T-cell (primary cell): Measurements from ENCODE around the gene G2E3. TPM values are rescaled to one million over a fixed set of nuclear protein-coding genes. Genes with fewer than 3 reads are reported as not detected.

Experiments
- ATAC-seq, 4 experiments: fragments of 200-7000 bp in 3 of 4; fragments of 150-1000 bp in 1 of 4; cut with Tn5 transposase; replicated peaks in 1 of 4; 1 replicate in 3 of 4; 2 replicates in 1 of 4; pipeline ENCODE4 v1.10.0; 2021; ENCODE audit warnings: moderate library complexity in 3 of 4, mild to moderate bottlenecking in 2 of 4, moderate number of reproducible peaks in 1 of 4
- CTCF ChIA-PET, 2 donors: fragments of 300-600 bp; sonication (Branson Sonifier 250); formaldehyde crosslinking; loops; one replicate each; lab custom pipeline; 2022; ENCODE audit warnings: antibody characterized with exemption in 2 of 2; lab: Charles Lee
- POLR2A ChIA-PET, 2 donors: fragments of 300-600 bp; sonication (Branson Sonifier 250); formaldehyde crosslinking; loops; one replicate each; lab custom pipeline; 2022; ENCODE audit warnings: antibody characterized with exemption in 2 of 2; lab: Charles Lee
- DNase-seq, 35 experiments: peaks; one replicate each; pipeline versions ENCODE4 v3.0.0 to v3.0.0-alpha.2; 2013 to 2023
- H3K27ac ChIP-seq: one replicate; pipeline ENCODE4 v1.5.1; 2013; ENCODE audit warnings: low read length
- H3K27me3 ChIP-seq, 2 experiments: replicated peaks in 1 of 2; 1 replicate in 1 of 2; 2 replicates in 1 of 2; pipeline versions ENCODE4 v1.6.1 to v1.7.0; 2013; ENCODE audit warnings: low read length in 1 of 2, mixed read lengths in 1 of 2; ENCODE audit not compliant: control insufficient read depth in 2 of 2, insufficient read depth in 2 of 2; ENCODE audit errors: extremely low read depth in 1 of 2
- H3K36me3 ChIP-seq, 2 donors: 1 replicate in 1 of 2; 2 replicates in 1 of 2; pipeline versions ENCODE4 v1.6.1 to v1.7.0; 2013; ENCODE audit warnings: low read length in 1 of 2; ENCODE audit not compliant: control insufficient read depth in 2 of 2, insufficient read depth in 1 of 2; ENCODE audit errors: extremely low read depth in 1 of 2
- H3K4me1 ChIP-seq, 2 experiments: 1 replicate in 1 of 2; 2 replicates in 1 of 2; pipeline versions ENCODE4 v1.6.1 to v1.7.0; 2013; ENCODE audit warnings: low read length in 2 of 2, mixed read lengths in 1 of 2; ENCODE audit not compliant: insufficient read depth in 2 of 2, control insufficient read depth in 1 of 2; ENCODE audit errors: extremely low read depth in 1 of 2
- H3K4me3 ChIP-seq, 2 donors: 1 replicate in 1 of 2; 2 replicates in 1 of 2; pipeline versions ENCODE4 v1.5.1 to v1.7.0; 2013; ENCODE audit warnings: mild to moderate bottlenecking in 2 of 2, low read length in 1 of 2, moderate library complexity in 1 of 2; ENCODE audit not compliant: control insufficient read depth in 1 of 2; ENCODE audit errors: extremely low read depth in 1 of 2
- H3K9me3 ChIP-seq: 2 replicates; pipeline ENCODE4 v1.7.0; 2013
- H3K27ac Mint-ChIP-seq, 2 donors: one replicate each; pipeline ENCODE4 v1.8.0; 2020 to 2021; ENCODE audit warnings: mild to moderate bottlenecking in 2 of 2, mixed read lengths in 2 of 2
- H3K27me3 Mint-ChIP-seq, 2 donors: one replicate each; pipeline ENCODE4 v1.8.0; 2021 to 2022; ENCODE audit warnings: mixed read lengths in 2 of 2
- H3K36me3 Mint-ChIP-seq: one replicate; pipeline ENCODE4 v1.8.0; 2021; ENCODE audit warnings: mixed read lengths
- H3K4me1 Mint-ChIP-seq, 3 donors: one replicate each; pipeline ENCODE4 v1.8.0; 2020 to 2022; ENCODE audit warnings: mixed read lengths in 3 of 3, mild to moderate bottlenecking in 1 of 3
- H3K4me3 Mint-ChIP-seq, 3 donors: one replicate each; pipeline ENCODE4 v1.8.0; 2020 to 2022; ENCODE audit warnings: mild to moderate bottlenecking in 3 of 3, mixed read lengths in 3 of 3, moderate library complexity in 3 of 3
- H3K9me3 Mint-ChIP-seq, 3 donors: one replicate each; pipeline ENCODE4 v1.8.0; 2020 to 2022; ENCODE audit warnings: mixed read lengths in 3 of 3
- WGBS: methylation state at CpG from one replicate; pipeline ENCODE4 v1.1.5; 2013; ENCODE audit warnings: missing lambda C conversion rate; ENCODE audit not compliant: insufficient coverage; 5-methylcytosine and 5-hydroxymethylcytosine counted together
- total RNA-seq, 35 experiments: library from RNA in 6 of 35; stranded (reverse) in 6 of 35; fragments of 120-200 nt in 1 of 35; gene quantifications; one replicate each; pipeline versions ENCODE4 v1.2.1 to v1.2.4 and lab custom pipeline; 2013 to 2026

Gene G2E3
- total RNA-seq, 5 donors from 2014 or later (not counting 1 experiment from before 2014, with no cell fraction given), result 21.7 to 28.2 (median 24.1) TPM

DNA sequence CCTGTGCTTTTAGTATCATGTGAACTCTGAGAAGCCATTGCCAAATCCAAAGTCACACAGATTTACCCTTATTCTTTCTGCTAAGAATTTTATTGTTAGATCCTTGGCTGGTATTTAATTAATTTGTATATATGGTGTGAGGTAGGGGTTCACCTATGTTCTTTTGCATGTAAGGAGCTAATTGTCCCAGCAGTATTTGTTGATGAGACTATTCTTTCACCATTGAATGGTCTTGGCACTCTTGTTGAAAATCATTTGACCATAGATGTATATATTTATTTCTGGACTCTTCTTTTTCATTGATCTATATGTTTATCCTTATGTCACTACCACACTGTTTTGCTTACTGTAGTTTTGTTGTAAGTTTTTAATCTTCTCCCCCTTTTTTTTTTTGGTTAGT is 26.2 kb downstream of the G2E3 start:
- ATAC-seq (no peak), DNase-seq (no peak)
- Histone ChIP-seq H3K27me3 (no peaks in the 10 kb centered on the region), H3K4me1 (peaks cover 0 to 1% of the 10 kb centered on the region in 2 experiments), H3K27ac (no peak overlapping the region), H3K4me3 (no peak overlapping the region), H3K36me3 (peaks cover 0 to 18% of the 10 kb centered on the region in 2 donors), H3K9me3 (no peaks in the 10 kb centered on the region)
- Mint-ChIP-seq H3K4me1 (peaks cover 33 to 43% (median 35%) of the 10 kb centered on the region in 3 donors), H3K9me3 (peaks cover 8 to 21% (median 13%) of the 10 kb centered on the region in 3 donors), H3K27ac (no peak overlapping the region), H3K27me3 (no peaks in the 10 kb centered on the region), H3K4me3 (no peak overlapping the region), H3K36me3 (peaks cover 57% of the 10 kb centered on the region)
- ChIA-PET CTCF (no interaction called here), POLR2A (interaction anchor here in 1 of 2 donors (0.9 kb wide), 1 partner anchor 19 kb away, joined by 3 read pairs; no protein-coding TSS in a partner anchor)

DNA sequence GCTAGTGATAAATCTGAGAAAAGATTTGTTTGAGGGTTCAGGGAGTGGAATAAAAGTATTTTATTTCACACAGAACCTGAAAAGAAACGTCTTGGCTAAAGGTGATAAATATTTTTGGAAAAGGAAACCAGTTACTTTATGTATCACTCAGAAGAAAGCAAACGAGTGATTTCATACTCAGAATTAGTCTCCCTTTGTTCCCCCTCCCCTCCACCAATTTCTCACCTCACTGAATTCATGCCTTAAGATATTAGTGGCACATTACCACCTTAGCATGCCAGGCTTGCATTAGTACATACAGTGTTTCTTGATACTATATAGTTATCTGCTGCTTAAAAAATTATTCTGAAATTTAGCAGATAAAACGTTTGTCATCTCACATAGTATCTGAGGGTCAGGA is 28.2 kb downstream of the G2E3 start:
- Mint-ChIP-seq H3K36me3 (peaks cover 64% of the 10 kb centered on the region), H3K27me3 (no peaks in the 10 kb centered on the region), H3K9me3 (peaks cover 8 to 21% (median 13%) of the 10 kb centered on the region in 3 donors), H3K4me1 (peaks cover 28 to 44% (median 28%) of the 10 kb centered on the region in 3 donors), H3K27ac (no peak overlapping the region), H3K4me3 (no peak overlapping the region)
- ChIA-PET CTCF (no interaction called here), POLR2A (no interaction called here)
- Histone ChIP-seq H3K9me3 (no peaks in the 10 kb centered on the region), H3K4me3 (no peak overlapping the region), H3K27ac (no peak overlapping the region), H3K27me3 (no peaks in the 10 kb centered on the region), H3K4me1 (no peaks in the 10 kb centered on the region), H3K36me3 (peaks cover 0 to 32% of the 10 kb centered on the region in 2 donors)
- ATAC-seq (no peak), DNase-seq (no peak)
- WGBS, result no CpG with 5 or more reads among the region's 3 CpGs

DNA sequence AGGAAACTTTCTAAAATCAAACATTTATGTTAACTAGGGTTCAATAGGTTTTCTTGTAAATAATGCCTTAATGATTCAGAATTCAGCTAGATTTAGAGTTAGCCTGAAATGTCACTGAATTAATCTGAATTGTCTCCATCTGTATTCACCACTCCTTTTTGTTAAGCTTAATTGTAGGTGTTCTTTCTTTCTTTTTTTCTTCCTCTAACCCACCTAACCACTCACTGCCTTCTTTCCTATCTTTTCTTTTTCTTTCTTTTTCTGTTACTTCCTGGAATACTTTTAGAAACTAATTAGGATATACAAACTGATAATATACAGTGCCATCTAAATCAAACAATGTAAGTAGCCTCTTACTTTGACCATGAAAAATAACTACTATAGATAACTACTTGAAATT is 29.9 kb downstream of the G2E3 start:
- Histone ChIP-seq H3K4me1 (no peaks in the 10 kb centered on the region), H3K4me3 (no peak overlapping the region), H3K9me3 (no peaks in the 10 kb centered on the region), H3K27me3 (no peaks in the 10 kb centered on the region), H3K36me3 (peaks cover 0 to 33% of the 10 kb centered on the region in 2 donors), H3K27ac (no peak overlapping the region)
- ATAC-seq (no peak), DNase-seq (no peak)
- CTCF ChIA-PET, result interaction anchor here in 1 of 2 donors (0.6 to 0.7 kb wide), 2 partner anchors 21 to 130 kb away, joined by 3 to 4 read pairs; no protein-coding TSS in a partner anchor
- POLR2A ChIA-PET, result no interaction called here
- Mint-ChIP-seq H3K9me3 (peaks cover 5 to 13% (median 9%) of the 10 kb centered on the region in 3 donors), H3K4me3 (no peak overlapping the region), H3K4me1 (peaks cover 21 to 31% (median 22%) of the 10 kb centered on the region in 3 donors), H3K27ac (peak overlapping the region in 1 of 2 donors; percentile 56), H3K27me3 (no peaks in the 10 kb centered on the region), H3K36me3 (peaks cover 52% of the 10 kb centered on the region)

GRCh38 chr14:30596935-30597334 is 38.0 kb downstream of the G2E3 start:
- peaks cover 9 to 44% of the 10 kb centered on the region in 2 donors for H3K36me3 ChIP-seq
- Mint-ChIP-seq H3K4me3 (no peak overlapping the region), H3K36me3 (peaks cover 25% of the 10 kb centered on the region), H3K9me3 (no peaks in the 10 kb centered on the region), H3K27ac (no peak overlapping the region), H3K27me3 (no peaks in the 10 kb centered on the region), H3K4me1 (peaks cover 0 to 2% (median 0%) of the 10 kb centered on the region in 3 donors)
- H3K27ac ChIP-seq, result no peak overlapping the region
- no peaks in the 10 kb centered on the region for H3K27me3 ChIP-seq
- ChIA-PET CTCF (no interaction called here), POLR2A (no interaction called here)
- H3K4me3 ChIP-seq, result no peak overlapping the region
- WGBS, result no CpG with 5 or more reads among the region's 1 CpG
- no peaks in the 10 kb centered on the region for H3K9me3 ChIP-seq
- H3K4me1 ChIP-seq, result no peaks in the 10 kb centered on the region
- no peak for ATAC-seq
- no peak for DNase-seq

- Mint-ChIP-seq H3K9me3 (no peaks in the 10 kb centered on the region), H3K4me1 (no peaks in the 10 kb centered on the region), H3K36me3 (peaks cover 23% of the 10 kb centered on the region), H3K27me3 (no peaks in the 10 kb centered on the region), H3K4me3 (no peak overlapping the region), H3K27ac (no peak overlapping the region)
- Histone ChIP-seq H3K27me3 (no peaks in the 10 kb centered on the region), H3K36me3 (peaks cover 9 to 49% of the 10 kb centered on the region in 2 donors), H3K27ac (no peak overlapping the region), H3K9me3 (no peaks in the 10 kb centered on the region), H3K4me1 (no peaks in the 10 kb centered on the region), H3K4me3 (no peak overlapping the region)
- ChIA-PET CTCF (no interaction called here), POLR2A (no interaction called here)
- no peak for DNase-seq
- no peak for ATAC-seq
Observed at GRCh38 chr14:30597504-30597903, 38.5 kb downstream of the G2E3 start.

DNA sequence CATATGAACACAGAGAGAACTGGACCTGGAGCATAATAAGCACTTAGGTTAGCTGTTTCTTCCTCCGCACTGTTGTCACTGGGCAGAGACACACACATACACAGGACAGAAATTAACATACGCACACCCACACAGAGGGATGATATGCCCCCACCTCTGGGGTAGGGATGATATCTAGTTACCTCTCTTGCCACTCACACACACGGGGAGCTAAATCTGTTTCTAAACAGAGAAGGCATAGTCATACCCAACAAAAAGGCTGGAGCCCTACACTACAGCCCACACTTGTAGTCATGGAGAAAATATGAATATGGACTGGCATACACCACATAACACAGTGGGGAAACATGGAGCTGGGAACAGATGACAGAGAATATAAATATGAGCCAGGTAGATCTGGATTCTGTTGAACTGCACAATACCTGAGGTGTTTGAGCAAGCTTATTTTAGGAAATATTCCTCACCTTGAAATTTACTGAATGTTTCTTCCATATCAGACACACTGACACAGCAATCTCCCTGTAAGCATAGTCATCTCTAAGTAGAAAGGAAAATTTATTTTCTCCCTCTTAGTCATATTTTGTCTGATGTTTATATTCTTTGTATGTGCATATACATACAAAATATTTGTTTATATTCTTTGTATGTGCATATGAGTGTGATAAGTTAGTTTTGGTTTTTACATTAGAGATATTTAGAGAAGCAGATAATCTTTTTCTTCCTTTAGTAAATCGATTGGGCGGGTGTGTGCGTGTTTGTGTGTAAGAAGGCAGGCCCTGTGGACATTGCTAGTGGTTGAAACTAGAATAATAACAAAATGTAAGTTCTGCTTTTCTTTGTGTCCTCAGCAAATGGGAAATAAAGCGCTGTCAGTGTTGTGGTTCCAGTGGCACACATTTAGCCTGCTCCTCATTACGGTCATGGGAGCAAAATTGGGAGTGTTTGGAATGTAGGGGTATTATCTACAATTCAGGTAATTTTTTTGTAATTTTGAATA is 42.3 kb downstream of the G2E3 start:
- DNase-seq (no peak), ATAC-seq (no peak)
- Histone ChIP-seq H3K27me3 (no peaks in the 10 kb centered on the region), H3K4me3 (no peak overlapping the region), H3K9me3 (no peaks in the 10 kb centered on the region), H3K4me1 (no peaks in the 10 kb centered on the region), H3K36me3 (peaks cover 9 to 61% of the 10 kb centered on the region in 2 donors), H3K27ac (no peak overlapping the region)
- WGBS, result 93% methylated on average over 2 of the region's 8 CpGs
- CTCF ChIA-PET, result interaction anchor here in 1 of 2 donors (0.6 to 1.5 kb wide), 2 partner anchors 22 to 122 kb away, joined by 3 read pairs; no protein-coding TSS in a partner anchor
- POLR2A ChIA-PET, result no interaction called here
- peaks cover 30% of the 10 kb centered on the region for H3K36me3 Mint-ChIP-seq
- no peaks in the 10 kb centered on the region for H3K9me3 Mint-ChIP-seq
- H3K27ac Mint-ChIP-seq, result no peak overlapping the region
- no peak overlapping the region for H3K4me3 Mint-ChIP-seq
- no peaks in the 10 kb centered on the region for H3K4me1 Mint-ChIP-seq
- no peaks in the 10 kb centered on the region for H3K27me3 Mint-ChIP-seq
